GM19240 (cell line): ENCODE data around the gene TRAPPC2.
"Not testable (repeated sequence)": the region's sequence is repeated elsewhere in the genome, so short reads cannot be mapped to it uniquely, and the experiment has no call there.

ENCODE experiments used
- DNase-seq: peaks from one replicate; pipeline ENCODE4 v3.0.0; 2011; ENCODE audit warnings: low spot score; ENCODE audit not compliant: insufficient read length

Gene TRAPPC2

DNA sequence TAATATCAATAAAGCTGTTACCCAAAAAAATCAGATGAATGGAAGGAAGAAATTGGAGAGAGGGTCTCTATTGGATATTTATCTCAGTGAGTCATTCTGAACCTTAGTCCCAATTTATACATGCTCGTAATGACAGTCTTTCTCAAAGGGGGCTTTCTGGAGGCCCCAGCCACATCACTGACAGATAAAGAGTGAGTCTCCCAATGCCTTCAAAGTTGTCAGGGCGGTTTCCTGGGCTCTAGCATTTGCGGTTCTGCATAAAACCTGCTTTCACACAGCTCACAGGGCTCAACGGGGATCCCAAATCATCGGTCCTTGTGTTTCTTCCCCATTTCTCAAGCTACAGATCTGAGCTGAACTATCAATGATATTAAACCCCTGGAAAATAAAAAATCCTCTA lies 64.2 kb downstream of the TRAPPC2 start:
- no peak for DNase-seq

DNA sequence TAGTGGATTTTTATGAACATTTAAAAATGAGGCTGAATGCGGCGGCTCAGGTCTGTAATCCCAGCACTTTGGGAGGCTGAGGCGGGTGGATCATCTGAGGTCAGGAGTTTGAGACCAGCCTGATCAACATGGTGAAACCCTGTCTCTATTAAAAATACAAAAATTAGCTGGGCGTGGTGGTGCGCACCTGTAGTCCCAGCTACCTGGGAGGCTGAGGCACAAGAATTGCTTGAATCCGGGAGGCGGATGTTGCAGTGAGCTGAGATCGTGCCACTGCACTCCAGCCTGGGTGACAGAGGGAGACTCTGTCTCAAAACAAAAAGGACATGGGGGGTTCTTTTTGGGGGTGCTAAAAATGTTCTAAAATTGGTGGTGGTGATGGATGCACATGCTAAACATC lies 64.7 kb downstream of the TRAPPC2 start:
- not testable (repeated sequence) for DNase-seq

DNA sequence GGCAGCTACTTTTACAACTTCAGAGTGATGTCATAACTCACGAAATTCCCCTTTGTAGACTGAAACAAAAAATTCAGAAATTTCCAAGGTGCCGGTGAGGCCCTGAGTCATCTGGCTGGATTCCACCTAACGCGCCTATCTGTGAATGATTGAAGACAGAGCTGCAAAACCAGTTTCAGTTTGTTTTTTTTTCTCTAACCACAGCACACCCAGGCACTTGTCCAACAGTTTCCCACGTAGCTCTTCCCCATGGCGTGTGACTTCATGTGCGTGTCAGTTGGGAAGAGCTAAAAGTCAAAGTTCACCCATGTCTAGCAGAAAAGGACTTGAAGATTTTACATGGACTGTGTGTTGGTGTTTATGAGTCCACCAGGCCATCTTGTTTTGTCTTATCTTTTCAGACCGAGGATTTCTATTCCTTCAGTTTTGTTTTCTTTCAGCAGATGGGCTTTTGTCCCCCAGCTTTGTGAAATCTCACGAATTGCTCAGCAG lies 65.1 kb downstream of the TRAPPC2 start:
- no peak for DNase-seq

DNA sequence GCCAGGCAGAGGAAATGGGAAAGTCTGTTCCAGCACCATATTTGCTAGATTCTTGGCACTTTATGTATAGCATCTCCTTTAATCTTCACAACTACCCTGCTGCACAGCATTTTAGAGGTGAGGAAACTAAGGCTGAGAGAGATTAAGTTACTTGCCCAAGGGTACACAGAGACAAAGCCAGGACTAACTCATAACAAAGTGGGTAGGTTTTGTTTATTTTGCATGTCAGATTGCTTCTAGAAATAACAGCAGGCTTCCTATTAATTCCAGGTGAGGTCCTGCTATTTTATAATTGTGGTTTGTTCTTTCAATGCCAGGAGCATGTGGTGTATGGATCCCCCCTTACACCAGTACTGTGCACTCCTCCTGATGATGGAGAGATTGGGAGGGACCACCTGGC lies 66.5 kb downstream of the TRAPPC2 start:
- no peak for DNase-seq

DNA sequence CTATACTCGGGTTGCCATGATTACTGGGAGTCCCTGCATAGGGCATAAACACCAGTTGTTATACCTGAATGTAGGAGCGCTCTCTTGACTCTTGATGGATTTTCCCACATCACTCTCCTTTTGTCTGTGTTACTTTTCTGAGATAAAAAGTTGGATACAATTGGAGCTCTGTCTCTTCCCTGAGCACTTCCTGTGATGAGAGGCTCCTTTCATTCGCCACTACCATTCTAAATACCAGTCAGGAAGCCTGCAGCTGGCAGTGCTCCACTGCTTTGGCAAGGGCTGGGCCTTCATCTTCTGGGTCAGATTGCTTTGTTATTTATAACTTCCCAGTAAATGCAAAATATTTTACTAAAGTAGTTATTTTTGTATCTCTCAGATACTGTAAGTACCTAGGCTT lies 67.6 kb downstream of the TRAPPC2 start:
- no peak for DNase-seq

DNA sequence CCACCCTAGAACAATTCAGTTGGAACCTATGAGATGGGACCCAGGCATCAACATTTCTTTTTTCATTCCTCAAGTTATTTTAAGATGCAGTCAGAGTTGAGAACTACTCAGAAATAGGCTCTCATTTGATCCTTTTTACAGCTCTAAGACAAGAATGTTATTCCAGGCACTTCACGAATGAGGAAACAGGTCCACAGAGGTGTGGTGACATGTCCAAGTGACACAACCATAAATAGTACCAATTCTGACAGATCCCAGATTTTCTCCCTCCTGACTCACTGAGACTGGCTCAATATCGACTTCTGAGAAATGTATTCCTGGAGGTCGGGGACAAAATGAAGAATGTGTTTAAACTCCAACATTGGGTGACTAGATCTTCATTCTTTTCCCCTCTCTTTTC lies 70.4 kb downstream of the TRAPPC2 start:
- no peak for DNase-seq

DNA sequence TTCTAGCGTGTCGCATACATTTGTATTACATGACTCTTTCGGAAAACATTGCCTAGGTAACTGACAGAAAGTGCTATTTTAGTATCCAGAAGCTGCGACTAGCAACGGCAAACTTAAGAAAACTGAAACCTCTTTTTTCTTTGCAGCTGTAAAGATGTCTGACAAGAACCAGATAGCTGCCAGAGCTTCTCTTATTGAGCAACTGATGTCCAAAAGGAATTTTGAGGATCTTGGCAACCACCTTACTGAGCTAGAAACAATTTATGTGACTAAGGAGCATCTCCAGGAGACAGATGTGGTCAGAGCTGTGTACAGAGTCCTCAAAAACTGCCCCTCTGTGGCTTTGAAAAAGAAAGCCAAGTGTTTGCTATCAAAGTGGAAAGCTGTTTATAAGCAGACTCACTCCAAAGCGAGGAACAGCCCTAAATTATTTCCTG lies 72.0 kb downstream of the TRAPPC2 start:
- DNase-seq: no peak
